ENCODE measurements around the gene EIF4G1.

Gene EIF4G1

DNA sequence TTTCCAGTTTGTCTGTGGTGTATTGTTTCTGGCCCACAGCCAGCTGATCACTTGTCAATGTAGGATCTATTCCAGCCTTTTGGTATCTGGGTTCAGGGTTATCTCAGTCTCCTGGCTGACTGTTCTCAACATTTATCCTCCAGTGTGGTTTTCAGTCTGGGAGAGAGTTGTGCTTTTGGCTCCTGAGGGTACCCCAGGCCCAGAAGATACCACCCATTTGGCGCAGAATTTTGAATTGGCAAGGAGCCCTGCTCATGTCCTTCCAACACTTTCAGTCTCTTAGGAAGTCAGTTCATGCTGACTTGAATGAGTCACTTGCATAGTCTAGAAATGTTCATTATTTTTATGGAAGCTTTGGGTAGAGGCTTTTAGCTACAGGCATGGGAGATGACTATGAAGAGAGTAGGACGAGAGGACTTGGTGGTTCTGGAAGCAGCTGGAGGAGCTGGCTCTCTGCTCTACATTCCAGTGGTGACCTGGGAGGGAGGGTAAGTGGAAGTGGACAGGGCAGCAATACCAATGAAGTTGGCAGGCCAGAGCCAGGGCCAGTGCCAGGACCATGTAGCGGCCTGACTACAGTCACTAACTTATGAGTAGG is 54.3 kb downstream of the EIF4G1 start:
- no peak for DNase-seq (ENCODE audit: low read depth in 2 of 2)

DNA sequence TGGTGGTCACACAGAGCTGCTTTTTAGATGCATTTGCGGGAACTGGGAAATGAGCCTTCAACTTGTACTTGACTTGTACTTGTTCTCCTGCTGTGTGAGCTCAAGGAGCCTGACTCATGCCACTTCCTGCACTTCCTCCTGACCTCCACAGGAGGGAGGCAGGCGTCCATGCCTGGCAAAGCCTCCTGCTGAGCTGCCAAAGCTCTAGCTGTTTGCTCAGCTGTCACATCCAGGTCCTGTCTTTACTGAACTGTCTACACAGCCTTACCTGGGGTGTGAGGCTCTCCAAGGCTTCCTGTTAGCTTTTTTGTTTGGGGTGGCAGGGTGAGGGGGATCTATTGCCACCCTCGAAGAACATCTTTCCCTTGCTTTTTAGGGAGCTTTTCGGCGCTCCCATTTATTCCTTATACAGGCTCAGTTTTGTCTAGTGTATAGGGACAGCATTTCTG is 57.2 kb downstream of the EIF4G1 start:
- DNase-seq (ENCODE audit: low read depth in 2 of 2), result peak in 1 of 2 donors; percentile 35

DNA sequence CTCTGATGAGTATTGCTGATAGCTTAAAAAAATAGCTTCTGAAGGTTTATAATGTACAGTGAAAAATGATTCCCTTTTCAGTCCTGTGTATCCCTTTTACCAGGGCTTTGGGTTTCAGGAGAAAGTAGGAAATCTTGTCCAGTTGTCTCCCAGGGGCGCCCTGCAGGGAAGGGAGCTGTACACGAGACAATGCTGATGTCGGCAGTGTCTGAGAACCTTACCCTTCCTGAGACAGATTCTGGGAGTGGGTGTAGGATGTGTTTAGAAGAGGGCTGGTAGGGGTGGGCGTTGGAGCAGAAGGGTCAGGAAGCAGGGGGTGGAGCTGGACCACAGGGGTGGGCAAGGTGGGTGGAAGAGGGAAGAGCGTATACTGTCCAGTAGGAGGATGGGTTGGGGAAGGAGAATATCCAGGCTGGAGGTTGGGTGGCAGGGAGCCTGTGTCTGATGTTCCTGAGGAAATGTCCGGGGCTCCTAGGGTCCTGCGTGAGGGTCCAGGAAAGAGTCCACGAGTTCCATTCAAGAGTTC is 58.0 kb downstream of the EIF4G1 start:
- no peak for DNase-seq (ENCODE audit: low read depth in 2 of 2)

DNA sequence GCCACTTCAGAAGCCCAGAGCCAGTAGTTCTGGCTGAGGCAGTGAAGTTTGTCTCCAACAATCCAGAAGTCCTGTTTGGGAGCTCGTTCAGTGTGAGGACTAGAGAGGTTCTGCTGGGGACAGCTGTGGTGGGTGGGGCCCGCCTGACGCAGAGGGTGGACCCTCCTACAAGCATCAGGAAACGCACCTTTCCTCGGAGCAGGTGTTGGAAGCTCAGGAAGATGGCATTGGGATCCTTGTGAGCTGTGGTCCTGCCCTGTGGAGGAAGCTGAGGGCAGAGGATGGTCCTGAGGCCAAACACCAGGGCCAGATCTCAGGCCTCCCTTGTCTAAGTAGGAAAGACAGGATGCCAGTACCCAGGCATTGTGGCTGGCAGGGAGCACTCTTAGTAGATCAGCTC is 58.5 kb downstream of the EIF4G1 start:
- no peak for DNase-seq (ENCODE audit: low read depth in 2 of 2)

DNA sequence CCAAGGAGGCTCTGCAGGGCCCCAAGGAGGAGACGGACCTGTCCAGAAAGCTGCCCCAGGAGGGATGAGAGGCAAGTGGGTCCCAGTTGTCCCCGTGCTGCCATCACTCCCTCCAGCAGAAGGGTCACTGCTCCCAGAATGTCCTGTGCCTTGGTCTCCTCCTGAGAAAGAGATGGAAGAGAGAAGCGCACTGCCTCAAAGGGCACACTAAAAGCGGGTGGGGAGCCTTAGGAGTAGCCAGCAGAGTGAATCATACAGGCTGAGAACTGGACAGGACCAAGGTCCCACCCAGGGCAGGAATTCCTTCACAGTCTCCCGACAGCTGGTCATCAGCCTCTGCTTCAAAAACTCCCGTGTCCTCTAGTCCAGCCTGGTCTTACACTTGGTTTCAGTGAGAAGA is 59.0 kb downstream of the EIF4G1 start:
- no peak for DNase-seq (ENCODE audit: low read depth in 2 of 2)

DNA sequence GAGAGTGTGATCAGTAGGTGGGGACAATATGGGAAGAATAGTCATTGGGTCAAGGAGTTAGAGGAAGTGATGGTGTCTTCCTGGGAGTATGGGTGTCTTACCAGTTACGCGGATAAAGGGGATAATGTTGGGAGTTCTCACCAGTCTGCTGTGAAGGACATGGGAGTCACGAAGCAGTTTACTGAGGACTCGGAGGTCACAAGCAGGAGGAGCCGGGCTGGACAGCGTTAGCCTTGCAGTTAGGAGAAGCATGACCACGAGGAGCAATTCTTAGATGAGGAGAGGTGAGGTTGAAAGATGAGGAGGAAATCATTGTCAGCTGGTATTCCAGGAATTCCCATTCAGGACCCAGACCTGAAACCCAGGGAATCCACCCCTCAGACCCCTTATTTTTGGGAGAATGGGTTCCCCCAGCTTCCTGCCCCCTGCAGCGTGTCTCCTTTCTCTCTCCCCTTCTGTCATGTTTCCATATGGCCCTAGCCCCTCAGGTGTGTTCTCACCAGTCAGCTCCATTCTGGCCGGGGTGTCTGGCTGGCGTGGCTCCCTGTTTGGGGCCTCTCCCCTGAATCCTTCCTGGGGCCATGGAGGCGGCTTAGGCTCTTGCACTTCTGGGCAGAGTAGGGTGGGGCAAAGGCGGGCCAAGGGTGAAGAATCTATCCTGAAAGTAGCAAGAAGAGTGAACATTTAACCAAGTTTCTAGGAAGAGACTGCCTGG is 61.5 kb downstream of the EIF4G1 start:
- no peak for DNase-seq (ENCODE audit: low read depth in 2 of 2)

DNA sequence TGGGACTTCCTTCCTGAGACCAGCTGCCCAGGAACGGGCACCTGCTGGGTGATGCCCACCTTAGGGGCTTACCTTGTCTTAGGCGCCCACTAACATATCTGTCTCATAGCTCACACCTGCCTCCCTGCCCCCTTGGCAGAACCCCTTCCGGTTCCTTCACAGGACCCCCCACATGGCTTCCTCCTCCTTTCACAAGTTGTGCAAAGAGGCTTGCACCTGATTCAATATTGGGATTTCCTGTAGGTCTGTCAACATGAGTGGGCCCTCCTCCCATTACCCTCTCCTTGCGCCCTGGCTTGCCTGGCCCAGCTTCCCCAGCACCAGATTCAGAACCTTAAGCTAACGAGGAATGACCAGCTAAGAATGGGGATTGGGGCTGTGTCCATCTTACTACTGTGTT is 63.0 kb downstream of the EIF4G1 start:
- no peak for DNase-seq (ENCODE audit: low read depth in 2 of 2)

DNA sequence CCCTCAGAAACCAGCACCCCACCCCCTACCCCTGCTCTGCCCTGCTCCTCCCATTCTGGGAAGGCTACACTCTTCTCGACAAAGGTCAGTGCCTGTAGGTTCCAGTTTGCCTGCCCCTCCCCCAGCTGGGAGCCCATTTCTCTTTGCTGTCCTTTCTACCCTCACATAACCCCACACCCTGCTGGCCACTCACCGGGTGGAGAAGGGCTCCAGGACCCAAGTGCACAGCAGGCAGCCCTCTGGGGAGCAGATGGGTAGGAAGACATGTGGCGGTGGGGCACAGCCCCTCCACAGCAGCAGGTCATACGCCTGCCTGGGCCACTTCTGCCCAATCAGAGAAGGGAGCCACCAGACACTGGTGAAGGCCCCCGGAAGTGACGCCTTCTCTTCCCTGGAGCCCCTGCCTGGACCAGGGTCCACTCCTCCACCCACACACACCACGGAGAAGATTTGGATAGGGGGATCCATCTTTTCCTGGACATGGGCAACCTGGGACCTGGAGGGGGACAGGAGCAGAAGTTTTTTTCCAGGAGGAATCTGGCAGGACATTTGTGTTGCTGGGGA is 63.6 kb downstream of the EIF4G1 start, which contains the start of gene THPO:
Gene THPO, minus strand, starts transcription at position 326 of the 564 bp plus-strand sequence. CDS start 1,948 bp downstream, outside the sequence.
- no peak for DNase-seq (ENCODE audit: low read depth in 2 of 2)

DNA sequence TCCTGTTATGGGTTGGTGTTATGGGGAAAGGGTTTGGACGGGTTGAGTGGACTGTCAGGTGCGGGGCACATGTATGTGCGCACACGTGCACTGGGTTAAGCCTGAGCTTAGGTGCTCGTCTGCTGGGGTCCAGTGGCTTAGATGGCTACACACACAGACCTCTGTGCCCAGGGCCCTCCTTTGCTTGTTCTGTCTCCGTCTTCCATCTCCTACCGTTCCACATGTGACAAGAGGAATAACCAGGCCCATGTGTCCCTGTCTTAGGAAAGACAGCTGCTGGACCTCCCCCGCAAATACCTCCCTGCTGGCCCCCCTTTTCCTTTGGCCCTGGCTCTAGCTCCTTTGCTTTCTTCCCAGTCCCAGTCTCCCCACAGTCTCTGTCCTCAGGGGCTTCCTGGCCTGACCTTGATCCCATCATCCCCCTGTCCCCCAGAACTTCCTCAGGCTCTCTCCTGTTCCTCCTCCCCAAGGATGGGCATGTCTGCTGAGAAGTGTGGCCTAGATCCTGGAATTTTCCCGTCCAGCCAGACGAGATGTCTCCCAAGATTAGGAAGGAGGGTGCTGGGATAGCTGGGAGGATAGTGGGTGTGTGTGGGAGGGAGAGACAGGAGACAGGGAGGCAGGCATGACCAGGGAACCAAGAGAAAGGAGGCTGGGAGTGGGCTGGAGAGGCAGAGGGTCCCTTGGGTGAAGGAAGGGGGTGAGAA is 64.4 kb downstream of the EIF4G1 start:
- no peak for DNase-seq (ENCODE audit: low read depth in 2 of 2)

DNA sequence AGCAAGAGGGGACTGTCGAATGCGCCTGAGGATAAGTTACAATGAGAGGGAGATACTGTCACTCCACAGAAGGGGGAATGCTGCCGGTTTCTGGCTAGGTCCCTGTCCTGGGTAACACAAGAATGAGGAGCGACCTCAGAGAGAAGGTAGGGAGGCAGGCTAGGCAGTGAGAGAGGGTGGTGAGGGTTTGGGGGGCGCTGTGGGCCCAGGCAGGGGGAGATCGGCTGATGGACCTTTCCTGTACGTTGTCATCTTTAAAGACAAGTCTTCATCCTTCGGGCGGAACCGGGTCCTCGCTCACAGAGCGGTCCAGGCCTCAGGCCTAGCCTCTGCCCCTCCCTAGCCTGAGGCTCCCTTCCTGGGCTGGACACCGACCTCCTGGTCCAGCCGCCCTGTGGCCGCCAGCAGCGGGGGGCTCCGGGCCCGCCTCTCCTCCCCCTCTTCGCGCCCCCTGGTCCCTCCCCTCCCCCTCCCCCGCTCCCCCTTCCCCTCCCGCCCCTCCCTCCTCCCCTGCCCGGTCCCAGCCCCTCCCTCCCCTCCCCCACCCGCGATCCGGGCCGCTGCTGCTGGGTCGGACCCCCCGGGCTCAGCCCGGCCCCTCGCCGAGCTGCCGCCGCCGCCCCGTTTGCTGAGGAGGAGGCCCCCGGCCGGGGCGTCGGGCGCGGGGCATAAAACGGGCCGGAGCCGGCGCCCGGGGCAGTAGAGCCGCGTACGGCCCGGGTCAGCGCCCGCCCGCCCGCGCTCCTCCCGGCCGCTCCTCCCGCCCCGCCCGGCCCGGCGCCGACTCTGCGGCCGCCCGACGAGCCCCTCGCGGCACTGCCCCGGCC is 65.2 kb downstream of the EIF4G1 start, which contains the start of gene CHRD:
Gene CHRD, plus strand, starts transcription at position 697 of the 827 bp plus-strand sequence. CDS start 265 bp downstream, outside the sequence.
- DNase-seq (ENCODE audit: low read depth in 2 of 2), result no peak

DNA sequence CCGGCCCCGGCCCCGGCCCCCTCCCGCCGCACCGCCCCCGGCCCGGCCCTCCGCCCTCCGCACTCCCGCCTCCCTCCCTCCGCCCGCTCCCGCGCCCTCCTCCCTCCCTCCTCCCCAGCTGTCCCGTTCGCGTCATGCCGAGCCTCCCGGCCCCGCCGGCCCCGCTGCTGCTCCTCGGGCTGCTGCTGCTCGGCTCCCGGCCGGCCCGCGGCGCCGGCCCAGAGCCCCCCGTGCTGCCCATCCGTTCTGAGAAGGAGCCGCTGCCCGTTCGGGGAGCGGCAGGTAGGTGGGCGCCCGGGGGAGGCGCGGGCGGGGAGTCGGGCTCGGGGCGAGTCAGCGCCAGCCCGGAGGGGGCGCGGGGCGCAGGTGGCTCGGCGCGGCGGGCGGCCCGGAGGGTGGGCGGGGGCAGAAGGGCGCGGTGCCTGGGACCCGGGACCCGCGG is 65.8 kb downstream of the EIF4G1 start:
- DNase-seq (ENCODE audit: low read depth in 2 of 2), result no peak

DNA sequence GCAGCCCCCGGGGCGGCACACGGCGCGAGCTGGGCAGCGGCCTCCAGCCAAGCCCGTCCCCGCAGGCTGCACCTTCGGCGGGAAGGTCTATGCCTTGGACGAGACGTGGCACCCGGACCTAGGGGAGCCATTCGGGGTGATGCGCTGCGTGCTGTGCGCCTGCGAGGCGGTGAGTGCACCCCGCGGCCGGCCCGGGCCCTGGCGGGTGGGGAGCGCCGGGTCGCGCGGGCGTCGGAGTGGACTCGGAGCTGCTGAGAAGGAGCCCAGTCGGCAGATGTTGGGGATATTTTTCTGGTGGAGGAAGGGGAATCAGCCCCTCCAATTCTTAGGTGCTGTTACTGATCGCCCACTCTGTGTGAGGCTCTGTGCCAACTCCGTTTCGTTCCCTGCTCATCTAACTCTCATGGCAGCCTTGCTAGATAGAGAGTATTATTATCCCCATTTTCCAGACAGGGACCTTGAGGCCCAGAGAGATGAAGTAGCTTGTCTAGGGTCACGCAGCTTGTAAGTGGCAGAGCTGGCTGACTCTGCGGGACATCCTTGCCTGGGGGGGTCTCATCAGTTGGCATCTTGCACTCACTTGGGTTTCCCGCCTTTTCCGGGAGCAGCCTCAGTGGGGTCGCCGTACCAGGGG is 66.3 kb downstream of the EIF4G1 start:
- DNase-seq (ENCODE audit: low read depth in 2 of 2), result no peak

DNA sequence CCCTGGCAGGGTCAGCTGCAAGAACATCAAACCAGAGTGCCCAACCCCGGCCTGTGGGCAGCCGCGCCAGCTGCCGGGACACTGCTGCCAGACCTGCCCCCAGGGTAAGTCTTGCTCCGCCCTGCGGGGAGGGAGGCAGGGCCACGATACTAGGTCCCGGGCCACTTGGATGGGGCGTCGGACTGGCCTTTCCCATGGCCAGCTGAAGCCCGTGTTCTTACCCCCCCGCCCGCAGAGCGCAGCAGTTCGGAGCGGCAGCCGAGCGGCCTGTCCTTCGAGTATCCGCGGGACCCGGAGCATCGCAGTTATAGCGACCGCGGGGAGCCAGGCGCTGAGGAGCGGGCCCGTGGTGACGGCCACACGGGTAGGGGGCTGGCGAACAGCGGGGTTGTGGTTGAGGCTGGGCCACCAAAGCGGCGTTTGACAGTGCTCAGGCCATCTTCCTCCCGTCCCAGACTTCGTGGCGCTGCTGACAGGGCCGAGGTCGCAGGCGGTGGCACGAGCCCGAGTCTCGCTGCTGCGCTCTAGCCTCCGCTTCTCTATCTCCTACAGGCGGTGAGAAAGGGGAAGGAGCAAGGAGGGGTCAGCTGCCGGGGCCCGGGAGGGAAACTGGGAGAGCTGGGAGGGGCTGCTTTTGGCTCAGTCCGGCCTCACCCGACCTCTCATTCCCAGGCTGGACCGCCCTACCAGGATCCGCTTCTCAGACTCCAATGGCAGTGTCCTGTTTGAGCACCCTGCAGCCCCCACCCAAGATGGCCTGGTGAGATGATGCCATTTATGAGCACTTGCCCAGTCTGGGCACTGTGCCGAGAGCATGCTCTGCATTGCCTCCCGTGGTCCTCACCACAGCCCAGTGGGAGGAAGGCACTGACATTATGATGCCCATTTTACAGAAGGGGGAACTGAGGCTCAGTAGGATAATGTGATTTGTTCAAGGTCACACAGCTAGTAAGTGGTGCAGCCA is 67.1 kb downstream of the EIF4G1 start:
- DNase-seq (ENCODE audit: low read depth in 2 of 2), result no peak

DNA sequence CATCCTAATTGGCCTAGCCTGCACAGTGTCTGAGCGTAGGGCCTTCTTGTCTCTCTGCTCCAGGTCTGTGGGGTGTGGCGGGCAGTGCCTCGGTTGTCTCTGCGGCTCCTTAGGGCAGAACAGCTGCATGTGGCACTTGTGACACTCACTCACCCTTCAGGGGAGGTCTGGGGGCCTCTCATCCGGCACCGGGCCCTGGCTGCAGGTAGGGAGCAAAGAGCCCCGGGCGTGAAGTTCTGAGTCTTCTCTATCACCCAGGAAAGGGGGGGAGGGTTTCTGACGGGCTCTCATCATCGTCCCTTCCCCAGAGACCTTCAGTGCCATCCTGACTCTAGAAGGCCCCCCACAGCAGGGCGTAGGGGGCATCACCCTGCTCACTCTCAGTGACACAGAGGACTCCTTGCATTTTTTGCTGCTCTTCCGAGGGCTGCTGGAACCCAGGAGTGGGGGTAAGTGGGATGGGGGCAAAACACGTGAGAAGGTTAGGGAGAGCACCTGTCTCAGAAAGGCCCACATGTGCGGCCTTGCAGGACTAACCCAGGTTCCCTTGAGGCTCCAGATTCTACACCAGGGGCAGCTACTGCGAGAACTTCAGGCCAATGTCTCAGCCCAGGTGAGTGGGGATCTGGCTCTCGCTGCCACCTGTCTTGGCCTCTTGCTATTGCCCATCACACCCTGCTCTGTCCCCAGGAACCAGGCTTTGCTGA is 68.1 kb downstream of the EIF4G1 start:
- DNase-seq (ENCODE audit: low read depth in 2 of 2), result no peak

DNA sequence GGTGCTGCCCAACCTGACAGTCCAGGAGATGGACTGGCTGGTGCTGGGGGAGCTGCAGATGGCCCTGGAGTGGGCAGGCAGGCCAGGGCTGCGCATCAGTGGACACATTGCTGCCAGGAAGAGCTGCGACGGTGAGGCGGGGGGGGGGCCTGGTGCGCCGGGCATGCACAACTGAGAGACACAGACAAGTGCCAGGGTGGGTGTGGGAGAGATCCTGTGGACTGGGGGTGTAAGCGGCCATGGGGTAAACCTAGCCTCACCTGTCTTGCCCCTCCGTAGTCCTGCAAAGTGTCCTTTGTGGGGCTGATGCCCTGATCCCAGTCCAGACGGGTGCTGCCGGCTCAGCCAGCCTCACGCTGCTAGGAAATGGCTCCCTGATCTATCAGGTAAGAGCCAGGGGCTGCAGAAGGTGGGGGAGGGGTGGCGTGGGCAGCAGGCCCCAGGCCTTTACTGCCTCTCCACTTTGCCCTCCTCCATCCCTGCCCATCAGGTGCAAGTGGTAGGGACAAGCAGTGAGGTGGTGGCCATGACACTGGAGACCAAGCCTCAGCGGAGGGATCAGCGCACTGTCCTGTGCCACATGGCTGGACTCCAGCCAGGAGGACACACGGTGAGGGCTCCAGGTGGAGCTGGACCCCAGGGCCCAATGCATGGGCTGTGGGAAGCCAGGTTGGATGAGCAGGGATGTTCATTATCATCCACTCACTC is 68.8 kb downstream of the EIF4G1 start:
- DNase-seq (ENCODE audit: low read depth in 2 of 2), result no peak

DNA sequence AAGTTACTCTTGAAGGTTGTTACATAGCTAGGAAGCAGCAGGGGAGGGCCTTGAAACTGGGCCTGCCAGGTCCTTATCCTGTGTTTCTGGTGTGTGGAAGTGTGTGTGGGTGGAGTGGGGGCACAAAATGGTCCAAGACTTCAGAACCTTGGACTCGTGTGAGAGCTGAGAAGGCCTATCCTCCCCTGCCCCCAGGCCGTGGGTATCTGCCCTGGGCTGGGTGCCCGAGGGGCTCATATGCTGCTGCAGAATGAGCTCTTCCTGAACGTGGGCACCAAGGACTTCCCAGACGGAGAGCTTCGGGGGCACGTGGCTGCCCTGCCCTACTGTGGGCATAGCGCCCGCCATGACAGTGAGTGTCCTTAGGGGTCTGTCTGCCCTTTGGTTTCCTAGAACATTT is 69.9 kb downstream of the EIF4G1 start:
- no peak for DNase-seq (ENCODE audit: low read depth in 2 of 2)

All from stimulated activated CD8-positive, alpha-beta memory T cell treated with anti-CD3 and anti-CD28 coated beads, Interleukin-15, amount 100 ng/mL, for 4 hours (primary cell).